HT1080 (cell line): Measurements from ENCODE around the gene ADAMTS2. TPM values are rescaled to one million over a fixed set of nuclear protein-coding genes. Genes with fewer than 3 reads are reported as not detected.
A peak's percentile ranks its signal among the peaks of the same experiment; 100 is the strongest.

ENCODE experiments used
- DNase-seq: peaks from one replicate; pipeline ENCODE4 v3.0.0-alpha.2; 2015; ENCODE audit warnings: low read depth
- polyA plus RNA-seq, 2 experiments: library from polyadenylated mRNA; depleted of rRNA; stranded (reverse); fragments of >200 nt; gene quantifications; 2 replicates each; pipeline ENCODE4 v1.2.3, GENCODE V29; 2015
- total RNA-seq: library from RNA; depleted of rRNA; stranded (reverse); fragments of >200 nt; shearing (Covaris generic); gene quantifications from 2 replicates; pipeline ENCODE4 v1.2.3, GENCODE V29; 2014; rRNA removed

ADAMTS2 gene
- 0.43 and 0.69 TPM in 2 replicates for total RNA-seq
- 9.4 and 9.9 TPM in 2 replicates for polyA plus RNA-seq (2015; cell fraction: cytosol; rRNA removed)
- polyA plus RNA-seq (2015; cell fraction: nucleus; rRNA removed): 7.8 and 8.2 TPM in 2 replicates

DNA sequence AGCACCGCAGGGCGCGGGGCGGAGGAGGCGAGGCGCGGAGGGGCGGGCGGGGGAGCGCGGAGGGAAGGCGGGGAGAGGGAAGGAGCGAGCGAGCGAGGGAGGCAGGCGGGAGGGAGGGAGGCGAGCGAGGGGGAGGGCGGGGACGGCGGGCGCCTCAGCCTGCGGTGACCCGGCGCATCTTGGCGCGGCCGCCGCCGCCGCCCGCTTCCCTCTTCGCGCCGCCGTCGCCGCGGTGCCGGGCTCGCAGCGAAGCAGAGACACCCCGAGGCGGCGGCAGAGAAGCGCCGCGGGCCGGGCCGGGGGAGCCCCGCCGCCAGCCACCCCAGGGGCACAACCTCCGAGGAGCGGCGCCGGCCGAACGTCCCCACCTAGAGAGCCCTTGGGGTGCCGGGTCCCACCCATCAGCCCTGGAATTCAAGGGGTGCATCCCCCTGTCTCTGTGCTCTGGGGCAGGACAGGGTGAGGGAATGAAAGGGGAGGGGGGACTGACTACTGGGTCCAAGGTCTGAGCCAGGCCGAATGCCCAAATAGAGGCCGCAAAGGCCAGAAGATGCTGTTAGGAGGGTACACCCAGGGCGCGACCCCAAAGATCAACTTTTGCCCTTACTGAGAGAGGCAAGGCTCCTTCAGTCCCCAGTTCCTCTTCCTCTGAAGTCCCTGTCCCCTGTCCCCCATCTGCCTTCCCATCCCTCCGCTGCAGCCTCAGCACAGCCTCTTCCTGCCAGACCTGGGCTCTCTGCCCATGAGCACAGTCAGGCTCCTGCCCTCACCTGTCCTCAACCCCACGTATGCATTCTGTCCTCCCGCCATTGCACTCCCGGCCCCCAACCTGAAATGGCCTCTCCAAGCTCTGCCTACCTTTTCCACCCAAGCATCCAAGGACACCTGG, at the start of gene ADAMTS2:
ADAMTS2 (minus strand) TSS at position 29 of the 889 bp plus-strand sequence. CDS start 133 bp downstream, outside the sequence.
- no peak for DNase-seq

DNA sequence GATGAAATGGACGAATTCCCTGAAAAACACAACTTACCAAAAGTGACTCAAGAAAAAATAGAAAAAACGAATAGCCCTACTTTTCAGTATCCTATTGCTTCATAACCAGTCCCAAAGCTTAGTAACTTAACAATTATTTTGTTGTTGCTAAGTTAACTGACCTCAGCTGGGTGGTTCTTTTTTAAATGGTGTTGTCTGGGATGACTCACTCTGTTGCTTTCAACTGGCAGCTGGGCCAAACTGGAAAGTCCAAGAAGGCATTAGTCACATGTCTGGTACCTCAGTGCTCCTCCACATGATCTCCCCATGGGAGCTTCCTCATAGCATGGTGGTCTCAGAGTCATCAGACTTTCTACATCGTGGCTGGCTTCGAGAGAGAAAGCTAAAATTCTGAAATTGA, 47.8 kb upstream of the ADAMTS2 start:
- DNase-seq: peak; percentile 90

DNA sequence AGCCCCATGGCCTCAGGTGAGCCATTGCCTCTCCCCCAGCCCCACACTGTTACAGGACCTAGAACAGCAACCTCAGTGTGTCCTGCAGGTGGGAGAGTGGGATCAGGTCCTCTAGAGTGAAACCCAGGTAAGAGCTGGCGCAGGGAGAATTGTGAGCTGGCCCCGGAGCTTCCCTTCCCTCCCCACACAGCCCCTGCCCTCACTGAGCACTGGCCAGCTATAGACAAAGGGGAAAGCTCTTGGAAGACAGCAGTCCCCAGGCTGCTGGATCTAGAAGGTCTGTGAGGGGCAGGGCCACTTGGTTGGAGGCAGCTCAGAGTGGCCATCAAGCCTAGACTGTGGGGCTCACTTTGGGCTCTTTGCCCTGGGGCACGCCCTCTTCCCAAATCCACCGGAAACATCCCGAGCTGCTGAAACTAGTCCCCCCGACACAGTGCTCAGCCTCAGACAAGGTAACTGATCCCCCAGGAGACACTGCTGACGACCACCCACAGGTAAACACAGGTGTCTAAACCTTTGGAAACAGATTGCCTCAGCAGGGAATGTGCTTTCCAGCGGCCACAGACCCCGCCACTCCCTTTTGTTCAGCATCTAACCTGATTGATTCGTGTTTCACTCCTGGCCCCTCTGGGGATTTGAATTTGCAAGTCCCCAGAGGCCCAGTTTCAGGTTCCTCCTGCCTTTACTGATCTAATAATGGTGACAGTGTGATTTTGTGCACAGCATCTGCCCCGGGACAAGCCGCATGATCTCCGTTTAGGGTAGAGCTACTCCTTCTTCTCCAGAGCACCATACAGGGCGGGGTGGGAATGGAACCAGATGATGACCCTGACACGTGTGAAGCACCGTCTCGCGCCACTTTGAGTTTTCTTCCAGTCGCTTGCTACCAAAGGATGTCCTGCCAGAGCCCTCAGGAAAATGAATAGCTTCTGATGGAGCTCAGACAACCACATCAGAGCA, 42.2 kb upstream of the ADAMTS2 start:
- no peak for DNase-seq

DNA sequence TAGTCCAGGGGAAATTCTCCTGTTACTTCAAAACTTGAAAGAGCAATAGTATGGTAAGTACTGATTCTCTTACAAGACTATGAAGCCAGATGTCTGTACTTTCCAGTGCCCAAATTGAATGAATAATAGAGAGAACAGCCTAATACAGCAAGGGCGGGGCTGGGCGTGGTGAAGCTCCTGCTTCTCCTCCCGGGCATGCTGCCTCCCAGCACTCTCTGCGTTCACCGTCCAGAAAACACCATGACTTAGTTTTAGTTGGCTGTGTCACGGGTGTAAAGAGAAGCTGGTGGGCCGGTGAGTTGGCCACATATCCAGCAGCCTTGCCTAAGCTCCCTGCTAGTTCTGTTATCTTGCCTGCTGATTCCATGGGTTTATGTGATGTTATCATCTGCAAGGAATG, 40.7 kb upstream of the ADAMTS2 start:
- DNase-seq: no peak

DNA sequence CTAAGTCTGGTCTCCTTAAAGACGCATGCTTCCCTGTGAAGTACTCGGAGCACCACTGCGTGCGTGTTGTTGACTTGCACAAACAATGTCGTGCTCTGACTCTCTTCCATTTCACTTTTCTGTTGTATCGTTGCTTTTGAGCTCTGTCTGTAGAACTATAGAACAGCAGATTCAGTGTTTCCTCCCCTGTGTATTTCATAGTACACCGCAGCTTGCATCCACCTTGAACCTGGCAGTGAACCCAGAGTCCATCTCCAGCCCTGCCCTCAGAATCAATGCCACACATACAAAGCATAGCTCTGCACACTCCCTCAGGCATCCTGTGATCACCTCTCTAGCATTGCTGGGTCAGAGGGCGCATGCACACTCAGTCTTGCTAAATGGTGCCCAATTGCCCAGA, 37.2 kb upstream of the ADAMTS2 start:
- DNase-seq: no peak

DNA sequence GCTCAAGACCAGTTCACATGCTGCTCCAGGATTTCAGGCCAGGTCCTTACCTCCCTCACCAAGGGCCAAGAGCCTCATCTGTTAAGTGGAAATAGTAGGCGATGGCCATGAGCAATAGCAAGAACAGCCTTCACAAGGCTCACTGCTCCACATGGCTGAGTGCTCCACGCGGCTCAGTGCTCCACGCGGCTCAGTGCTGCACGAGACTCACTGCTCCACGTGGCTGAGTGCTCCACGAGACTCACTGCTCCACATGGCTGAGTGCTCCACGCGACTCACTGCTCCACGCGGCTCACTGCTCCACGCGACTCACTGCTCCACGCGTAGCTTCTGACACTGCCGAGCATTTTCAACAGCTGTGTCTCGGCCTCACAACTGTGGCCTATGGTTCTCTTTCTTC, 36.4 kb upstream of the ADAMTS2 start:
- no peak for DNase-seq

DNA sequence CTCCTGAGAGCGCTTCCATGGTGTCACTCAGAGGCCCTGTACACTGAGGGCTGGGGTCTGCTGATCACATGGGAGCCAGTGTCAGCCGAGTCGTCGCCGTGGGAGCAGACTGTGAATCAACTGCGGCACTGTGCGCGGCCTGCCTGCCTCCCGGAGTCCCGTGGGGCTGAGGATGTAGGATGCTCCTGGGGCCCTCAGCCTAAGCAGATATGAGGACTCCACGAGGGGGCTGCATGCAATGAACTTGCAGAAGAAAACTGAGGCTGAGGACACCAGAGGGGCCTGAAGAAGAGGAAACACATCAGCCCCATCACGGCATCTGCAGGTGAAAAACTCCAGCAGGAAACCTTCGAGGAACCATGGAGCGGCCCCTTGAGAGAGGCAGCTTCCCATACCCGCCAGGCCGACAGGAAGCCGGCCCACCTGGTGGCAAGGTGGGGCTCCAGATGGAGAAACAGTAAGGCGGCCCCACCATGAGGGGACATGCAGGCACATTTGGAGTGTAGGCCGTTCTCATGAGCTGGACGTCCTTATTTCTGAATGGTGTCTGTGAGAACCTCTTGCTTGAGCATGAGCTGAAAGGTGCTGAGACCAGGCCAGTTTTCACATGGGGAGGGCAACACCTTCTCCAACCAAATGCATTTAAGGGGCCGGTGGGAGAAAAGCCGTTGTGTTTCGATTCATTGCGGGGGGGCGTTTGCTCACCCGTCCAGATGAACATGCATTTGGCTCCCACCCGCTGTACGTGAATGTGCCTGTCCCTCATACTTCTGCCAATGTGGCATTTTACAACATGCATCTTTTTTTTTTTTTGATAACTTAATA, 35.2 kb upstream of the ADAMTS2 start:
- DNase-seq: no peak

DNA sequence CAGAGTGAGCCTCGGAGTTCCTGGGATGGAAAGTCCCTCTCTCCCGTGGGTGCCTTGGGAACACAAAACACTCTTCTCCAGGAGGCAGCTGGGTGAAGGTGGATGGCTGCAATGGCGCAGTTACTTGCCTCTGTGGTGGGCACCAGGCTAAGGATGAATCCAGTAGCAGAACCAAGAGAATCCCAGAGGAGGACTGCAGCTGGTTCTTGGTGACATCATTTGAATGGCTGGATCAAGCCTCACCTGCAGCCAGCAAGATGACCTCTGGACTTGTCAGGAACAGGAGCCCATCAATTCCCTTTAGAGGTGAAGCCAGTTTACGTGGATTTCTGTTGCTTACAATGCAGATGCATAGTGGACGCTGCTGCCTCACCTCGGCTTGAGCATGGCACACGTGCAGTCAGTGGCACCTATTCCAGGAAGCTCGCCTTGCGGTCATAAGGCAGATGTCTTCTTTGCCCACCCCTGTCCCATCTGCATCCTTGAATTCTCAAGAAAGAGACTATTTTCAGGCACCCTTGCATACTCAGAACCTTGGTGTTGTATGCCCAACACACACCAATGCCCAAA, 34.1 kb upstream of the ADAMTS2 start:
- DNase-seq: no peak

DNA sequence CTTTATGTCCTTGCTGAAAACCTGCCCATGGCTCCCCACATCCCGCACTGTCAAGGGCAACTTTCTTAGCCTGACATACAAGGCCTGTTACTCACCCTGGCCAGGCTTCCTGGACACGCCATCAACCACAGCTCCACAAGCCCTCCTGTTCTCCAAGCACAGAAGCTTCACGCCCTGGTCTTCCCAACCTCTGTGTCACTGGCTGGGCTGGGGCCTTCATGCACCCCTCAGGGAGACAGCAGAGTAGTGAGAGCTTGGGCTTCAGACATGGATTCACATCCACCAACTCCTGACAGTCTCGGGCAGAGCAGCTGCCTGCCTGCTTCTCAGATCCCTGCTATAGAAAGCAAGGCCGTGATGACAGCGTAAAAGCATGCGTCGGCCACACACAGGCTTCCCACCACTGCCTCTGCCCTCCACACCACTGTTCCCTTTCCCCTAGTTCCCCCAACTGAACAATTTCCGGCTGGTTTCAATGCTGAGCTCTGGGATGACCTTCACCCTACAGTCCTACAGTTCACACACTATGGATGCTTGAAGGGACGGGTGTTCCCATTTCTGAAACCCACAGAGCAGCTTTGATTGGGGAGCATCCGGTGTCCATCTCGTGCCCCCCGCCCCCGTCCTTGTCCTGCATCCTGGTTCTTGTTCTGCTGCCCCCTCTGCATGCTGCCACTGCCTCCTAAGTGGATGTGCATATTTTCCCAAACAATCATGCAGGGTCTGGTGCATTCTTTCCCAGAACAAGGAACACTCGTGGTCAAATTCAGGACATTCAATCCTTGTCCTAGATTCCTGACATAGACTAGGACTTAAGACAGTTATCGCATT, 33.4 kb upstream of the ADAMTS2 start:
- DNase-seq: peak; percentile 43

DNA sequence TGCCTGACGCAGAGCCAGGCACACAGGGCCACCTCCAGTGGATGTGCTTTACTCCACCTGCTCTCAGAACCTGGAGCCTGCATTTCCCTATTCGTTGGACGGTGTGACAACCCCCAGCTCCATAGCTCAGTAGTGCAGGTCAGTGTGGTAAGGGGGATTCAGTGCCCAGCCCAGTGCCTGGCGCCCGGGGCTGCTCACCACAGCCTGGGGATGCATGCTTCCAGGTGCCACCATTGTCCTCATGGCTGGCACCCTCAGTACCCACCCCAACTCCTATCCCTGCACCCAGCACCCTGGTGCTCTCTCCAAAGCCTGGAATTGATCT, 32.8 kb upstream of the ADAMTS2 start:
- DNase-seq: no peak

DNA sequence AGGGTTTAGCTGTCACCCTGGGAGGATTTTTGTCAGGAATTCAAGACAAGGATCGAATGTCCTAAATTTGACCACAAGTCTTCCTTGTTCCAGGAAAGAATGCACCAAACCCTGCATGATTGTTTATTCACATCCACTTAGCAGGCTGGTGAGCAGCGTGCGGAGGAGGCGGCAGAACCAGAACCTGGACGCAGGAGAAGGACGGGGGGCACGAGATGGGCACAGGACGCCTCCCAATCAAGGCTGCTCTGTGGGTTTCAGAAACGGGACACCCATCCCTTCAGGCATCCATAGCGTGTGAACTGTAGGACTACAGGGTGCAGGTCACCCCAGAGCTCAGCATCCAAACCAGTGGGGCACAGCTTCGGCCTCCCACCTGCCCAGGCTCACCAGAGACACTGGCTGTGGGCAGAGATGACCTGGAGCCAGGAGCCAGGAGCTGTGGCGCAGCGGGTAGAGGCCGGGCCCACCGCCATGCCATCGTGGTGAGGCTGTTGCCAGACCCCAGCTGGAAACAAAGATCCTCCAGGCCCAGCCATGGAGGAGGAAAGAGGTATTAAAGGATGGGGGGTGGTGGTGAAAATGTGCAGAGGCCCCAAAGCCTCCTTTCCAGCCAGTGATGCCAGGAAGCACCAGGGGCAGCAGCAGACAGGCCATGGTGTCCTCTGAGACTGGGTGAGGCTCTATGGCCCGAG, 32.3 kb upstream of the ADAMTS2 start:
- DNase-seq: no peak

DNA sequence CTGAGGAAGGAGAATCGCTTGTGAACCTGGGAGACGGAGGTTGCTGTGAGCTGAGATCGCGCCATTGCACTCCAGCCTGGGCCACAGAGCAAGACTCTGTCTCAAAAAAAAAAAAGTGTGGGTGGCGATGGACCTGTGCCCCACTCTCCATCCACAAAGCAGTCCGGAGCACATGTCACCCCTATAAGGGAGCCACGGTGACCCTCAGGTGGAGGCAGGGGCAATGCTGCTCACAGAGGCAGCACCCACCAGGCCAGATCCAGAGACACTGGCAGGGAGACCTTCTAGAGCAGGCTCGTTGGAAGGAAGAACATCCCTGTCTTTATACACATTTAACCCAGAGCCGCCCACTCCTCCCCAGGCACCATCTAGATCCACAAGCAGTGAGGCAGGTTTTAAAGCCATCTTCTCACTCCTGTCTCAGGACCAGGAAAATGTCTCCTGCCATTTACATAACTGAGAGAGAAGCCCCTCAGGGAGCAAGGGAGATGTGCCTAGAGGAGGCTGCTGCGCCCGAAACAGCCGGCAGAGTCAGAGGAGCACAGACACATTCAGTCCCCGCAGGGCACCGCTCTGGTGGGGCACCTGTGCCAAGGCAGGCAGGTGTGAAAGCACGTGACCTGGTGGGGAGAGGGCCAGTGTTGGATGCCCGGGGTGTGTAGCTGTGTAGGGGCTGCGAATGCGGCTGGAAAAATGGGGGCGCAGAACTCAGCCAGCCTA, 31.6 kb upstream of the ADAMTS2 start:
- DNase-seq: no peak

DNA sequence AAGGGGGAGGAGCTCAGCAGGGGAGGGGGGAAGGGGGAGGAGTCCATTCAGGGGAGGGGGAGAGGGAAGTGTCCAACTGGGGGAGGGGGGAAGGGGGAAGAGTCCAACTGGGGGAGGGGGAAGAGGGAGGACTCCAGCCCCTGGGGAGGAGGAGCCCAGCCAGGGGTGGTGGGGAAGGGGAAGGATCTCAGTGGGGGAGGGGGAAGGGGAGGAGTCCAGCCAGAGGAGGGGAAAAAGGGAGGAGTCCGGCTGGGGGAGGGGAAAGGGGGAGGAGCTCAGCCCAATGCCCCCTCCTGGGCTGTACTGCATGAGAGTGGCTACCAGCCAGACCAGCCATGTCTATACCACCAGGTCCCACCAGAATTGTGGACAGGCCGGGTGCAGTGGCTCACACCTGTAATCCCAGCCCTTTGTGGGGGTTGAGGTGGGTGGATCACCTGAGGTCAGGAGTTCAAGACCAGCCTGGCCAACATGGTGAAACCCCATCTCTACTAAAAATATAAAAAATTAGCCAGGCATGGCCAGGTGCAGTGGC, 30.6 kb upstream of the ADAMTS2 start:
- DNase-seq: no peak

DNA sequence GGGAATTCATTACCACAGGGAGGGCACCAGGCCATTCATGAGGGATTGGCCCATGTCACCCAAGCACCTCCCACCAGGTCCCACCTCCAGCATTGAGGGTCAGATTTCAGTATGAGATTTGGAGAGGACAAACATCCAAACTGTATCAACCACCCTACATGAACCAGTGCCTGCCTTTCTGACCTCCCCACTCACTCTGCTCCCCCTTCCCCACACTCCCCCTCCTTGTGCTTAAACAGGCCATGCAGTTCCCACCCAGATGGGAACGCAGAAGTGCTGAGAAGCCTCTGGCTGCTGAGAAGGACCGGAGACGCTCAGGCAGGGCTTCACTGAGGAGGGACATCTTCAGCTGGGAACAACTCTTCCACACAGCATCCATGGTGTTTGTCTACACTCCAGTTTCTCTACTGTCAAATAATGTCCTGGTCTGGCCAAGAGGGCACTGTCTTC, 30.0 kb upstream of the ADAMTS2 start:
- no peak for DNase-seq

DNA sequence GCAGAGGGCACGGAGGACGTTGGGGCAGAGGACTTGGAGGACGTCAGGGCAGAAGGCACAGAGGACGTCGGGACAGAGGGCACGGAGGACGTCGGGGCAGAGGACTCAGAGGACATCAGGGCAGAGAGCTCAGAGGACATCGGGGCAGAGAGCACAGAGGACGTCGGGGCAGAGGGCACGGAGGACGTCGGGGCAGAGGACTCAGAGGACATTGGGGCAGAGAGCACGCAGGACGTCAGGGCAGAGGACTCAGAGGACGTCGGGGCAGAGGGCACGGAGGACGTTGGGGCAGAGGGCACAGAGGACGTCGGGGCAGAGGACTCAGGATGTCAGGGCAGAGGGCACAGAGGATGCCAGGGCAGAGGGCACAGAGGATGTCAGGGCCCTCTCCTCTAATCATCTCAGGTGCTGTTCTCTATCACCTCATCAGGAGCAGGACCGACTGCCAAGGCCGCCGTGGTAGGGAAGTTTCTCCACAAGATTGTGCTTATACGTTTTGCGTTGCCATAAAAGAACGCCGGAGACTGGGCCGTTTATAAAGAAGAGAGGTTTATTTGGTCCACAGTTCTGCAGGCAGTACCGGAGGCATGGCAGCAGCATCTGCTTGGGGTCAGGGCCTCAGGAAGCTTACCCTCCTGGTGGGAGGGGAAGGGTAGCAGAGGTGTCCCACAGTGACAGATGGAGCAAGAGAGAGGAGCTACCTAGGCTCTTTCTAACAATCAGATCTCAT, 29.4 kb upstream of the ADAMTS2 start:
- DNase-seq: no peak

DNA sequence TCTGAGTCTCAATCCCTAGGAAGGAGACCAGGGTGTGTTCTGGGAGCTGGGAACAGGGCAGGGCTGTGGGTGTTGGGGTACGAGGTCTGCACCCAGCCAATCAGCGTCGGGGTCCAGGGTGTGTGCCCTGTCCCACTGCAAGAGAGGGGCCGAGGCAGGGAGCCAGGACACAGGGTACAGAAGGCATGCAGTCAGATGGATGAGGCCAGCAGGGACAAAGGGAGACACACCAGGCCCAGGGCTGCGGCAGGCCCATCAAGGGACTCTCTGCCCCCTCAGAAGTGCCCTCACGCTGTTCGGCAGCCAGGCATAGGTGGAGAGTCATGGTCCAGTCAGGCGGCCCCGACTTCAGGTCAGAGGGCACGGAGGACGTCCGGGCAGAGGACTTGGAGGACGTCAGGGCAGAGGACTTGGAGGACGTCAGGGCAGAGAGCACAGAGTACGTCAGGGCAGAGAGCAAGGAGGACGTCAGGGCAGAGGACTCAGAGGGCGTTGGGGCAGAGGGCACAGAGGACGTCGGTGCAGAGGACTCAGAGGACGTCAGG, 28.8 kb upstream of the ADAMTS2 start:
- no peak for DNase-seq
